Upper lobe of left lung (tissue), 4 donors: Measurements from ENCODE around the gene HOXD10.

Source experiments
- CTCF ChIP-seq, 6 experiments: fragments of 450-650 bp in 4 of 6; fragments of 200-600 bp in 2 of 6; sonication (generic) in 2 of 6; IDR thresholded peaks; one replicate each; pipeline ENCODE4 v1.5.1; 2016 to 2019; ENCODE audit warnings: antibody characterized with exemption in 6 of 6
- POLR2A ChIP-seq, 4 donors: fragments of 450-650 bp; IDR thresholded peaks; one replicate each; pipeline ENCODE4 v1.5.1; 2016 to 2017; ENCODE audit warnings: antibody characterized with exemption in 4 of 4, mild to moderate bottlenecking in 2 of 4
- POLR2AphosphoS5 ChIP-seq, 2 donors: sonication (generic); formaldehyde crosslinking; IDR thresholded peaks; one replicate each; pipeline ENCODE4 v1.5.1; 2017; ENCODE audit warnings: antibody characterized with exemption in 2 of 2

DNA sequence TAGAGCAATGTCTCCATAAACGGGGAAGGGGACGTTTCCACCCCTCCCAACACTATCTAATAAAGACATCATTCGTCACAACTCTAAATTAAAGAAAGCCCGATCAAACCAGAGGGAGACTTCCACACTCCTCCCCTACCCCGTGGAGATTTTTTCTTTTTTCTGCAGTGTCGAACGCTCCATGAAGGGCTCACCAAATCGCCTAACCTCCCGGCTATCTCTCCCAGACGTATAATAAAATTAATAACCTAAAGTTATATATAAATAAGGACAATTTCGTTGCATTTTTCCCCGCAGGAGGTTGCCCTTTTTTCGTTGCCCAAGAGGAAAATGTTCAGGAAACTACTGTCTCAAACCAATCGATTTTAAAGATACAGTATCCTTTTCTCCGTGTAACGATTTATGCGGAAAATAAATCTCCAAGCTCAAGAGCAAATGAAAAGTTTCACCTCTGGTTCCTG lies 35.2 kb upstream of the HOXD10 start:
- TF ChIP-seq CTCF (IDR thresholded peaks at IDR 0.05) (no peak), POLR2AphosphoS5 (IDR thresholded peaks at IDR 0.05) (no peak), POLR2A (IDR thresholded peaks at IDR 0.05) (no peak)
